ENCODE results near the gene MOB3B.

MOB3B gene

DNA sequence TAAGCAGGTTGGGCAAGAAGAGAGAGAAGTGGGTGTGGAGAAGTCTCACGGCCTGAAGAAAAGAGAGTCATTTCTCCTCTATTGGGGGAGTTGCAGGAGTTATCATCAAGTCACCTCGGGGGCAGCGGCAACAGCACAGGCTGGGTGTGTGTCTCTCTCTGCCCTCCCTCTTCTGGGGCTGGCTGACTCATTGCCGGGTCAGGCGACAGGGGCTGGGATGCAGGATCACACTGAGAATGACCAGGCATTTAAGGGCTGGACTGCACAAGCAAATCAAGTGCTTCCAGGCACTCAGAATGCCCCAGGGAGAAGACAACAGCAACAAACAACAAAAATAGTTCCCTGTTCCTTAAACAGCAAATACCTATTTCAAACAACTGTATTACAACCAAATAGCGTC, 226.4 kb downstream of the MOB3B start:
- Histone ChIP-seq H3K9me3 (no peaks in the 10 kb centered on the region), H3K27ac (no peak overlapping the region), H3K27me3 (no peaks in the 10 kb centered on the region), H3K4me1 (no peaks in the 10 kb centered on the region), H3K36me3 (no peaks in the 10 kb centered on the region), H3K4me3 (no peak overlapping the region)
- intact Hi-C loops (cut with DNase I; ENCODE audit: low total_unique reads) = no loop called here
- no peak for DNase-seq
- TF ChIP-seq, protein P1, sequence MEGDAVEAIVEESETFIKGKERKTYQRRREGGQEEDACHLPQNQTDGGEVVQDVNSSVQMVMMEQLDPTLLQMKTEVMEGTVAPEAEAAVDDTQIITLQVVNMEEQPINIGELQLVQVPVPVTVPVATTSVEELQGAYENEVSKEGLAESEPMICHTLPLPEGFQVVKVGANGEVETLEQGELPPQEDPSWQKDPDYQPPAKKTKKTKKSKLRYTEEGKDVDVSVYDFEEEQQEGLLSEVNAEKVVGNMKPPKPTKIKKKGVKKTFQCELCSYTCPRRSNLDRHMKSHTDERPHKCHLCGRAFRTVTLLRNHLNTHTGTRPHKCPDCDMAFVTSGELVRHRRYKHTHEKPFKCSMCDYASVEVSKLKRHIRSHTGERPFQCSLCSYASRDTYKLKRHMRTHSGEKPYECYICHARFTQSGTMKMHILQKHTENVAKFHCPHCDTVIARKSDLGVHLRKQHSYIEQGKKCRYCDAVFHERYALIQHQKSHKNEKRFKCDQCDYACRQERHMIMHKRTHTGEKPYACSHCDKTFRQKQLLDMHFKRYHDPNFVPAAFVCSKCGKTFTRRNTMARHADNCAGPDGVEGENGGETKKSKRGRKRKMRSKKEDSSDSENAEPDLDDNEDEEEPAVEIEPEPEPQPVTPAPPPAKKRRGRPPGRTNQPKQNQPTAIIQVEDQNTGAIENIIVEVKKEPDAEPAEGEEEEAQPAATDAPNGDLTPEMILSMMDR (IDR thresholded peaks at IDR 0.05) = no peak

- H3K4me1 ChIP-seq = no peaks in the 10 kb centered on the region
- TF ChIP-seq, protein P1 (IDR thresholded peaks at IDR 0.05) = no peak
- intact Hi-C loops (cut with DNase I; ENCODE audit: low total_unique reads) = no loop called here
- no peak within 1 kb of the TSS for H3K27ac ChIP-seq
- no peak for DNase-seq
- no peaks in the 10 kb centered on the region for H3K36me3 ChIP-seq
- no peaks in the 10 kb centered on the region for H3K27me3 ChIP-seq
- H3K4me3 ChIP-seq = no peak within 1 kb of the TSS
- H3K9me3 ChIP-seq = no peaks in the 10 kb centered on the region
Measured at GRCh38 chr9:27297050-27297449, 232.6 kb downstream of the MOB3B start, which contains the start of gene EQTN. Gene EQTN (minus strand): TSS chr9:27297150. CDS start chr9:27297055, 95 bp downstream.

DNA sequence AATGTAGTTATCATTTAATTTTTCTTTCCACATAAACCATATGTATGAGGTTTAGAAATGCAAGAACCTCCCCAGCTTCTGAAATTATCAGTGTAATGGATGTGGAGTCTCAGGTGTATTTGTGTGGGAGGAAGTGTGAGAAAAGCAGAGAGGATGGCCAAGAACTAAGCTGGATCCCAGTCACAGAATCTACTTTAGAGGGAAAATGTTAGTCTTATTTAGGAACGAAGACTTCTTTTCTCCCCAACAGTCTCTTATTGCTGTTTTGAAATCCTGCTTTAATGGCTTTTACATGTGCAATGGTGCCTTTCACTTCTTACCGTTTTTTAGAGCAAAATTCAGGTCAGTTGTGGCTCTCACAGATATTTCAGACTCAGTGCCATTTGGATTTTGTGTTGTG, 235.6 kb downstream of the MOB3B start:
- Histone ChIP-seq H3K27ac (no peak overlapping the region), H3K27me3 (no peaks in the 10 kb centered on the region), H3K36me3 (no peaks in the 10 kb centered on the region), H3K9me3 (no peaks in the 10 kb centered on the region), H3K4me1 (no peaks in the 10 kb centered on the region), H3K4me3 (no peak overlapping the region)
- TF ChIP-seq, protein P1 (IDR thresholded peaks at IDR 0.05) = no peak
- intact Hi-C loops (cut with DNase I; ENCODE audit: low total_unique reads) = no loop called here
- no peak for DNase-seq

GRCh38 chr9:27292659-27293405, 236.8 kb downstream of the MOB3B start:
- Histone ChIP-seq H3K27ac (no peak overlapping the region), H3K4me3 (no peak overlapping the region), H3K4me1 (no peaks in the 10 kb centered on the region), H3K27me3 (no peaks in the 10 kb centered on the region), H3K36me3 (no peaks in the 10 kb centered on the region), H3K9me3 (no peaks in the 10 kb centered on the region)
- intact Hi-C loops (cut with DNase I; ENCODE audit: low total_unique reads) = no loop called here
- no peak for DNase-seq
- TF ChIP-seq, protein P1 (IDR thresholded peaks at IDR 0.05) = no peak

- H3K27me3 ChIP-seq = no peaks in the 10 kb centered on the region
- H3K36me3 ChIP-seq = no peaks in the 10 kb centered on the region
- H3K27ac ChIP-seq = no peak overlapping the region
- no peak overlapping the region for H3K4me3 ChIP-seq
- no peaks in the 10 kb centered on the region for H3K4me1 ChIP-seq
- TF ChIP-seq, protein P1 (IDR thresholded peaks at IDR 0.05) = no peak
- H3K9me3 ChIP-seq = no peaks in the 10 kb centered on the region
- DNase-seq = no peak
- intact Hi-C loops (cut with DNase I; ENCODE audit: low total_unique reads) = no loop called here
Measured at GRCh38 chr9:27291292-27291691, 238.3 kb downstream of the MOB3B start.
